ENCODE results near the gene RANBP9. TPM values are rescaled to one million over a fixed set of nuclear protein-coding genes. Genes with fewer than 3 reads are reported as not detected.

RANBP9 gene
- total RNA-seq, 1 donor: 53.9 TPM

DNA sequence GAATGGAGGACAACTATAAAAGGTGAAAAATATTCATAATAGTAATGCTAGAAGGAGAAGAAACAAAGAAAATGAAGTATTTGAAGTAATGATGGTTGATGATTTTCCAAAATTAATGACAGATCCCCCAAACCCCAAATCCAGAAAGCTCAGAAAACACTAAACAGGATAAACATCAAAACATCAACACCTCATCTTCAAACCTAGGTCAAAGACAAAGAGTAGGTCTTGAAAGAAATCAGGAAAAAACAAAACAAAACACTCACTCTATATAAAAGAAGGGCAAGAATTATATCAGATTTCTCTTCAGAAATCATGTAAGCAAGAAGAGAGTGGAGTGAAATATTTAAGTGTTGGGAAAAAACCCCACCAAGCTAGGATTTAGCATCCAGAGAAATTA lies 38.7 kb downstream of the RANBP9 start:
- Histone ChIP-seq H3K36me3 (ENCODE audit: insufficient read depth, low read length) (no peaks in the 10 kb centered on the region), H3K4me3 (ENCODE audit: insufficient read depth, low read length) (no peak overlapping the region), H3K79me2 (ENCODE audit: insufficient read depth, low read length) (peaks cover 96% of the 10 kb centered on the region), H4K20me1 (ENCODE audit: insufficient read depth, low read length) (peaks cover 15% of the 10 kb centered on the region), H2AFZ (ENCODE audit: low read length) (no peak overlapping the region), H3K27me3 (ENCODE audit: insufficient read depth, low read length) (no peaks in the 10 kb centered on the region), H3K4me2 (ENCODE audit: insufficient read depth, low read length) (no peak overlapping the region), H3K27ac (ENCODE audit: low read depth, low read length) (no peak overlapping the region), H3K9me3 (ENCODE audit: low read depth, low read length) (no peaks in the 10 kb centered on the region), H3K4me1 (ENCODE audit: insufficient read depth, low read length) (peaks cover 3% of the 10 kb centered on the region)
- TF ChIP-seq, protein P1, sequence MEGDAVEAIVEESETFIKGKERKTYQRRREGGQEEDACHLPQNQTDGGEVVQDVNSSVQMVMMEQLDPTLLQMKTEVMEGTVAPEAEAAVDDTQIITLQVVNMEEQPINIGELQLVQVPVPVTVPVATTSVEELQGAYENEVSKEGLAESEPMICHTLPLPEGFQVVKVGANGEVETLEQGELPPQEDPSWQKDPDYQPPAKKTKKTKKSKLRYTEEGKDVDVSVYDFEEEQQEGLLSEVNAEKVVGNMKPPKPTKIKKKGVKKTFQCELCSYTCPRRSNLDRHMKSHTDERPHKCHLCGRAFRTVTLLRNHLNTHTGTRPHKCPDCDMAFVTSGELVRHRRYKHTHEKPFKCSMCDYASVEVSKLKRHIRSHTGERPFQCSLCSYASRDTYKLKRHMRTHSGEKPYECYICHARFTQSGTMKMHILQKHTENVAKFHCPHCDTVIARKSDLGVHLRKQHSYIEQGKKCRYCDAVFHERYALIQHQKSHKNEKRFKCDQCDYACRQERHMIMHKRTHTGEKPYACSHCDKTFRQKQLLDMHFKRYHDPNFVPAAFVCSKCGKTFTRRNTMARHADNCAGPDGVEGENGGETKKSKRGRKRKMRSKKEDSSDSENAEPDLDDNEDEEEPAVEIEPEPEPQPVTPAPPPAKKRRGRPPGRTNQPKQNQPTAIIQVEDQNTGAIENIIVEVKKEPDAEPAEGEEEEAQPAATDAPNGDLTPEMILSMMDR (IDR thresholded peaks at IDR 0.05; ENCODE audit: extremely low read depth, low read depth, low read length): no peak
- DNase-seq (ENCODE audit: insufficient read length, low spot score, missing footprints): no peak

DNA sequence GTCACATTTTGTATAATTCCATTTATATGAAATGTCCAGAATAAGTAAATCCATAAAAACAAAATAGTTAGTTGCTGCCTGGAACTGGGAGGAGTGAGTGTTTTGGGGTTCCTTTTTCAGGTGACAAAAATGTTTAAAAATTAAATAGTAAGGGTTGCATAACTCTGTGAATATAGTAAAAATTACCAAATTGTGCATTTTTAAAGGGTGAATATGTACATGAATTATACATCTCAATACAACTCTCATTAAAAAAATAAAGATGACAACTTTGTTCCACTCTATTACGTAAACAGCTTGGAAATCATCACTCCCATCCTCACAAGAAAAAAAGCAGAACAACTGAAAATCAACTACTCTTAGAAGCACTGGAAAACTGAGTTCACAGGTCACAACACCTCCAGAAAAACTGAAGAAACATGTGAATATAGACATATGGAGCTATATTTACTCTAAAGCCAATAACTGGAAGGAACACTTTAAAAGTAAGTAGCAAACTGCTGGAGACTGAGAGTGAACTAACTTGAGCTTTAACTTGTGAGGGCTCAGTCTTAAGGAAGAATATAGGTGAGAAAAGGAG lies 40.0 kb downstream of the RANBP9 start:
- Histone ChIP-seq H3K9me3 (ENCODE audit: low read depth, low read length) (no peaks in the 10 kb centered on the region), H3K4me1 (ENCODE audit: insufficient read depth, low read length) (peaks cover 3% of the 10 kb centered on the region), H3K79me2 (ENCODE audit: insufficient read depth, low read length) (peaks cover 96% of the 10 kb centered on the region), H3K27ac (ENCODE audit: low read depth, low read length) (no peak overlapping the region), H3K36me3 (ENCODE audit: insufficient read depth, low read length) (no peaks in the 10 kb centered on the region), H4K20me1 (ENCODE audit: insufficient read depth, low read length) (peaks cover 19% of the 10 kb centered on the region), H3K4me2 (ENCODE audit: insufficient read depth, low read length) (no peak overlapping the region), H3K27me3 (ENCODE audit: insufficient read depth, low read length) (no peaks in the 10 kb centered on the region), H2AFZ (ENCODE audit: low read length) (no peak overlapping the region), H3K4me3 (ENCODE audit: insufficient read depth, low read length) (no peak overlapping the region)
- DNase-seq (ENCODE audit: insufficient read length, low spot score, missing footprints): no peak
- TF ChIP-seq, protein P1 (IDR thresholded peaks at IDR 0.05; ENCODE audit: extremely low read depth, low read depth, low read length): no peak

DNA sequence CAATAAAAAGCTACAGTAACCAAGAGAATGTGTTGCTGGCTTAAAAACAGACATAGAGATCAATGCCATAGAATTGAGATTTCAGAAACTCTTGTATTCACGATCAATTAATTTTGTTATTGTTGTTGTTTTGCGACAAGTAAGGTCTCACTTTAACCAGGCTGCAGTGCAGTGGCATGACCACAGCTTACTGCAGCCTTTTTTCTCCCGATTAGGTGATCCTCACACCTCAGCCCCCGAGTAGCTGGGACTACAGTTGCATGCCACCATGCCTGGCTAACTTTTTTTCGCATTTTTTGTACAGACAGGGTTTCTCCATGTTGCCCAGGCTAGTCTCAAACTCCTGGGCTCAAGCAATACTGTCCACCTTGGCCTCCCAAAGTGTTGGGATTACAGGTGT lies 42.2 kb downstream of the RANBP9 start:
- TF ChIP-seq, protein P1 (IDR thresholded peaks at IDR 0.05; ENCODE audit: extremely low read depth, low read depth, low read length): no peak
- Histone ChIP-seq H4K20me1 (ENCODE audit: insufficient read depth, low read length) (peaks cover 23% of the 10 kb centered on the region), H3K36me3 (ENCODE audit: insufficient read depth, low read length) (no peaks in the 10 kb centered on the region), H3K9me3 (ENCODE audit: low read depth, low read length) (no peaks in the 10 kb centered on the region), H3K27me3 (ENCODE audit: insufficient read depth, low read length) (no peaks in the 10 kb centered on the region), H2AFZ (ENCODE audit: low read length) (no peak overlapping the region), H3K79me2 (ENCODE audit: insufficient read depth, low read length) (peaks cover 99% of the 10 kb centered on the region), H3K4me1 (ENCODE audit: insufficient read depth, low read length) (peaks cover 3% of the 10 kb centered on the region), H3K27ac (ENCODE audit: low read depth, low read length) (no peak overlapping the region), H3K4me2 (ENCODE audit: insufficient read depth, low read length) (no peak overlapping the region), H3K4me3 (ENCODE audit: insufficient read depth, low read length) (no peak overlapping the region)
- no peak for DNase-seq (ENCODE audit: insufficient read length, low spot score, missing footprints)

DNA sequence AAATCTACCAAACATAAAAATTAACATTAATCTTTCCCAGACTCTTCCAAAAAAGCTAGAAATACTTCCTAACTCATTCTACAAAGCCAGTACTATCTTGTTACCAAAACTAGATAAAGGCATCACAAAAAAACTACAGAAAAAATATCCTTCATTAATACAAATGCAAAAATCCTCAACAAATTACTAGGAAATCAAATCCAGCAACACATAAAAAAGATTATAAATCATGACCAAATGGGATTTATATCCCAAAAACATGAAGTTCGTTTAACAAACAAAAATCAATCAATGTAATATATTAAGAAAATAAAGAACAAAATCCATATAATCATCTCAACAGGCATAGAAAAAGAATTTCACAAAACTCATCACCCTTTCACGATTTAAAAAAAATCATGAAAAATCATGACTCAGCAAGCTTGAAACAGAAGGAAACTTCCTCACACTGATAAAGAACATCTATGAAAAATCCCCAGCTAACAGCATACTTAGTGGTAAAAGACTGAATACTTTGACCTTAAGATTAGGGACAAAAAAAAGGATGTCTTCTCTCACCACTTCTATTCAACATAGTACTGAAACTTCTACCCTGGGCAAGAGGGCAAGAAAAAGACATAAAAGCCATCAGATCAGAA lies 43.2 kb downstream of the RANBP9 start:
- no peak overlapping the region for H2AFZ ChIP-seq (ENCODE audit: low read length)
- TF ChIP-seq, protein P1 (IDR thresholded peaks at IDR 0.05; ENCODE audit: extremely low read depth, low read depth, low read length): no peak
- H3K4me1 ChIP-seq (ENCODE audit: insufficient read depth, low read length): peaks cover 3% of the 10 kb centered on the region
- no peak overlapping the region for H3K27ac ChIP-seq (ENCODE audit: low read depth, low read length)
- no peaks in the 10 kb centered on the region for H3K36me3 ChIP-seq (ENCODE audit: insufficient read depth, low read length)
- DNase-seq (ENCODE audit: insufficient read length, low spot score, missing footprints): no peak
- H4K20me1 ChIP-seq (ENCODE audit: insufficient read depth, low read length): peaks cover 29% of the 10 kb centered on the region
- H3K79me2 ChIP-seq (ENCODE audit: insufficient read depth, low read length): peaks cover 99% of the 10 kb centered on the region
- no peaks in the 10 kb centered on the region for H3K27me3 ChIP-seq (ENCODE audit: insufficient read depth, low read length)
- H3K4me2 ChIP-seq (ENCODE audit: insufficient read depth, low read length): no peak overlapping the region
- no peaks in the 10 kb centered on the region for H3K9me3 ChIP-seq (ENCODE audit: low read depth, low read length)
- no peak overlapping the region for H3K4me3 ChIP-seq (ENCODE audit: insufficient read depth, low read length)
